ENCODE measurements around the gene GSTM4. TPM values are rescaled to one million over a fixed set of nuclear protein-coding genes. Genes with fewer than 3 reads are reported as not detected.

GSTM4 gene
- total and polyA plus RNA-seq, 9 of the 15 experiments (the other 6 are each of a cell fraction or from before 2014, with no cell fraction given) = 18.8 to 53.4 (median 38.8) TPM

GRCh38 chr1:109643385-109644230 is 12.3 kb upstream of the GSTM4 start (continued):
- TF ChIP-seq HDAC6 (IDR thresholded peaks at IDR 0.05; ENCODE audit: low read depth, low read length) (no peak), ZNF347 (CRISPR knock-in tag; IDR thresholded peaks at IDR 0.05; ENCODE audit: low read depth) (no peak), ZBED1 (IDR thresholded peaks at IDR 0.05) (no peak), MAZ (CRISPR knock-in tag; conservative IDR thresholded peaks at IDR 0.05 in 1 of 2, IDR thresholded peaks at IDR 0.05 in 1 of 2) (peak; percentile 50 to 66; a peak in 2 of 4 replicates), KDM4B (IDR thresholded peaks at IDR 0.05; ENCODE audit: borderline replicate concordance in 2 of 2, low read depth in 1 of 2) (no peak), NONO (IDR thresholded peaks at IDR 0.05; ENCODE audit: low read depth in 2 of 2, low read length in 1 of 2) (0 out of 4 replicates have a peak, but pooled peaks of 1 of the 2 experiments have one; percentile 37), PRDM10 (IDR thresholded peaks at IDR 0.05; ENCODE audit: partially characterized antibody) (no peak), CEBPB (tag; IDR thresholded peaks at IDR 0.05) (no peak), MBD2 (IDR thresholded peaks at IDR 0.05; ENCODE audit: borderline replicate concordance, low read depth) (no peak), MCM3 (IDR thresholded peaks at IDR 0.05) (no peak), BRCA1 (IDR thresholded peaks at IDR 0.05) (no peak), BRCA1 (CRISPR knock-in tag; IDR thresholded peaks at IDR 0.05) (no peak), SMARCA4 (IDR thresholded peaks at IDR 0.05) (no peak)
- TF ChIP-seq, protein P1, sequence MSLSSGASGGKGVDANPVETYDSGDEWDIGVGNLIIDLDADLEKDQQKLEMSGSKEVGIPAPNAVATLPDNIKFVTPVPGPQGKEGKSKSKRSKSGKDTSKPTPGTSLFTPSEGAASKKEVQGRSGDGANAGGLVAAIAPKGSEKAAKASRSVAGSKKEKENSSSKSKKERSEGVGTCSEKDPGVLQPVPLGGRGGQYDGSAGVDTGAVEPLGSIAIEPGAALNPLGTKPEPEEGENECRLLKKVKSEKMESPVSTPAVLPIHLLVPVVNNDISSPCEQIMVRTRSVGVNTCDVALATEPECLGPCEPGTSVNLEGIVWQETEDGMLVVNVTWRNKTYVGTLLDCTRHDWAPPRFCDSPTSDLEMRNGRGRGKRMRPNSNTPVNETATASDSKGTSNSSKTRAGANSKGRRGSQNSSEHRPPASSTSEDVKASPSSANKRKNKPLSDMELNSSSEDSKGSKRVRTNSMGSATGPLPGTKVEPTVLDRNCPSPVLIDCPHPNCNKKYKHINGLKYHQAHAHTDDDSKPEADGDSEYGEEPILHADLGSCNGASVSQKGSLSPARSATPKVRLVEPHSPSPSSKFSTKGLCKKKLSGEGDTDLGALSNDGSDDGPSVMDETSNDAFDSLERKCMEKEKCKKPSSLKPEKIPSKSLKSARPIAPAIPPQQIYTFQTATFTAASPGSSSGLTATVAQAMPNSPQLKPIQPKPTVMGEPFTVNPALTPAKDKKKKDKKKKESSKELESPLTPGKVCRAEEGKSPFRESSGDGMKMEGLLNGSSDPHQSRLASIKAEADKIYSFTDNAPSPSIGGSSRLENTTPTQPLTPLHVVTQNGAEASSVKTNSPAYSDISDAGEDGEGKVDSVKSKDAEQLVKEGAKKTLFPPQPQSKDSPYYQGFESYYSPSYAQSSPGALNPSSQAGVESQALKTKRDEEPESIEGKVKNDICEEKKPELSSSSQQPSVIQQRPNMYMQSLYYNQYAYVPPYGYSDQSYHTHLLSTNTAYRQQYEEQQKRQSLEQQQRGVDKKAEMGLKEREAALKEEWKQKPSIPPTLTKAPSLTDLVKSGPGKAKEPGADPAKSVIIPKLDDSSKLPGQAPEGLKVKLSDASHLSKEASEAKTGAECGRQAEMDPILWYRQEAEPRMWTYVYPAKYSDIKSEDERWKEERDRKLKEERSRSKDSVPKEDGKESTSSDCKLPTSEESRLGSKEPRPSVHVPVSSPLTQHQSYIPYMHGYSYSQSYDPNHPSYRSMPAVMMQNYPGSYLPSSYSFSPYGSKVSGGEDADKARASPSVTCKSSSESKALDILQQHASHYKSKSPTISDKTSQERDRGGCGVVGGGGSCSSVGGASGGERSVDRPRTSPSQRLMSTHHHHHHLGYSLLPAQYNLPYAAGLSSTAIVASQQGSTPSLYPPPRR (CRISPR knock-in tag; IDR thresholded peaks at IDR 0.05; ENCODE audit: borderline replicate concordance) = no peak
- TF ChIP-seq, protein P2, sequence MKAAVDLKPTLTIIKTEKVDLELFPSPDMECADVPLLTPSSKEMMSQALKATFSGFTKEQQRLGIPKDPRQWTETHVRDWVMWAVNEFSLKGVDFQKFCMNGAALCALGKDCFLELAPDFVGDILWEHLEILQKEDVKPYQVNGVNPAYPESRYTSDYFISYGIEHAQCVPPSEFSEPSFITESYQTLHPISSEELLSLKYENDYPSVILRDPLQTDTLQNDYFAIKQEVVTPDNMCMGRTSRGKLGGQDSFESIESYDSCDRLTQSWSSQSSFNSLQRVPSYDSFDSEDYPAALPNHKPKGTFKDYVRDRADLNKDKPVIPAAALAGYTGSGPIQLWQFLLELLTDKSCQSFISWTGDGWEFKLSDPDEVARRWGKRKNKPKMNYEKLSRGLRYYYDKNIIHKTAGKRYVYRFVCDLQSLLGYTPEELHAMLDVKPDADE (conservative IDR thresholded peaks at IDR 0.05; ENCODE audit: control insufficient read depth, low read depth, low read length) = no peak
- TF ChIP-seq, protein P3, sequence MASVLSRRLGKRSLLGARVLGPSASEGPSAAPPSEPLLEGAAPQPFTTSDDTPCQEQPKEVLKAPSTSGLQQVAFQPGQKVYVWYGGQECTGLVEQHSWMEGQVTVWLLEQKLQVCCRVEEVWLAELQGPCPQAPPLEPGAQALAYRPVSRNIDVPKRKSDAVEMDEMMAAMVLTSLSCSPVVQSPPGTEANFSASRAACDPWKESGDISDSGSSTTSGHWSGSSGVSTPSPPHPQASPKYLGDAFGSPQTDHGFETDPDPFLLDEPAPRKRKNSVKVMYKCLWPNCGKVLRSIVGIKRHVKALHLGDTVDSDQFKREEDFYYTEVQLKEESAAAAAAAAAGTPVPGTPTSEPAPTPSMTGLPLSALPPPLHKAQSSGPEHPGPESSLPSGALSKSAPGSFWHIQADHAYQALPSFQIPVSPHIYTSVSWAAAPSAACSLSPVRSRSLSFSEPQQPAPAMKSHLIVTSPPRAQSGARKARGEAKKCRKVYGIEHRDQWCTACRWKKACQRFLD (CRISPR knock-in tag; IDR thresholded peaks at IDR 0.05) = no peak

Measured in K562 (cell line).